Brain pericyte (primary cell): Measurements from ENCODE around the gene PTPRC.

Source experiments
- DNase-seq: peaks from one replicate; pipeline ENCODE4 v3.0.0-alpha.2; 2012; ENCODE audit warnings: low read depth, low spot score

PTPRC gene

GRCh38 chr1:198674009-198674408, 35.2 kb downstream of the PTPRC start:
- DNase-seq = no peak

- DNase-seq = no peak
Observed at GRCh38 chr1:198676253-198676652, 37.4 kb downstream of the PTPRC start.

GRCh38 chr1:198677027-198677426, 38.2 kb downstream of the PTPRC start:
- DNase-seq = no peak

GRCh38 chr1:198677871-198678270, 39.0 kb downstream of the PTPRC start:
- no peak for DNase-seq

- no peak for DNase-seq
Observed at GRCh38 chr1:198678301-198678836, 39.5 kb downstream of the PTPRC start.

GRCh38 chr1:198678901-198679329, 40.1 kb downstream of the PTPRC start:
- no peak for DNase-seq

- no peak for DNase-seq
Observed at GRCh38 chr1:198679535-198680173, 40.8 kb downstream of the PTPRC start.

GRCh38 chr1:198680174-198680875, 41.5 kb downstream of the PTPRC start:
- no peak for DNase-seq

GRCh38 chr1:198681252-198681651, 42.4 kb downstream of the PTPRC start:
- peak; percentile 15 for DNase-seq

- DNase-seq = peak; percentile 75
Observed at GRCh38 chr1:198681831-198682759, 43.3 kb downstream of the PTPRC start.

- DNase-seq = no peak
Observed at GRCh38 chr1:198682850-198683249, 44.0 kb downstream of the PTPRC start.

- no peak for DNase-seq
Observed at GRCh38 chr1:198683449-198683848, 44.6 kb downstream of the PTPRC start.

- no peak for DNase-seq
Observed at GRCh38 chr1:198686069-198686728, 47.4 kb downstream of the PTPRC start.

- DNase-seq = no peak
Observed at GRCh38 chr1:198687429-198687828, 48.6 kb downstream of the PTPRC start.

GRCh38 chr1:198691063-198691462, 52.2 kb downstream of the PTPRC start:
- DNase-seq = no peak

- DNase-seq = no peak
Observed at GRCh38 chr1:198693321-198693720, 54.5 kb downstream of the PTPRC start.

GRCh38 chr1:198694542-198694941, 55.7 kb downstream of the PTPRC start:
- DNase-seq = no peak

- DNase-seq = no peak
Observed at GRCh38 chr1:198696211-198696610, 57.4 kb downstream of the PTPRC start.

GRCh38 chr1:198699167-198700015, 60.6 kb downstream of the PTPRC start:
- DNase-seq = peak; percentile 5

- no peak for DNase-seq
Observed at GRCh38 chr1:198700016-198700392, 61.2 kb downstream of the PTPRC start.

- no peak for DNase-seq
Observed at GRCh38 chr1:198700396-198700795, 61.6 kb downstream of the PTPRC start.
